Limb (tissue), 2 donors: Measurements from ENCODE around the gene PIEZO1.

Experiments used
- DNase-seq, 2 donors: peaks; one replicate each; pipeline ENCODE4 v3.0.0-alpha.2; 2016; ENCODE audit errors: extremely low spot score in 2 of 2

PIEZO1 gene

GRCh38 chr16:88753191-88753590 is 31.8 kb downstream of the PIEZO1 start:
- DNase-seq = no peak

- no peak for DNase-seq
These were observed 32.5 kb downstream of the PIEZO1 start for GRCh38 chr16:88752386-88753002.

GRCh38 chr16:88750854-88751253 is 34.2 kb downstream of the PIEZO1 start:
- no peak for DNase-seq

DNA sequence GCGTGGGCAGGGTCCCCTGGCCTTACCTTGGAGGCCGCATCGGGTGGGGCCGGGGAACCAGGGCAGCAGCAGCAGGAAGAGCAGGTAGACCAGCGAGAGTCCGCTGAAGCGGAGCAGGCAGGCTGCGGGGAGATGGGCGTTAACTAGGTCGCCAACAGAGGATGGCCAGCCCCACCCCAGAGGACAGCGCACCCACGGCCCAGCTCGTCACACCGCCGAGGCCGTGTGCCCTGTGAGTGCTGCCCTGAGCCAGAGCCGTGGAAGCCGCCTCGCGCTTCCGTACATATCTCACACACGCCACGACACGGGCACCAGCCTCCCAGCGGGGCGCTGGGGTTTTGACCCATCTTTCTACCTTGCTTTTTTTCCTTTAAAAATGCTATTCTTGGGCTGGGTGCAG is 35.7 kb downstream of the PIEZO1 start:
- DNase-seq = no peak

GRCh38 chr16:88748364-88748763 is 36.7 kb downstream of the PIEZO1 start:
- no peak for DNase-seq

DNA sequence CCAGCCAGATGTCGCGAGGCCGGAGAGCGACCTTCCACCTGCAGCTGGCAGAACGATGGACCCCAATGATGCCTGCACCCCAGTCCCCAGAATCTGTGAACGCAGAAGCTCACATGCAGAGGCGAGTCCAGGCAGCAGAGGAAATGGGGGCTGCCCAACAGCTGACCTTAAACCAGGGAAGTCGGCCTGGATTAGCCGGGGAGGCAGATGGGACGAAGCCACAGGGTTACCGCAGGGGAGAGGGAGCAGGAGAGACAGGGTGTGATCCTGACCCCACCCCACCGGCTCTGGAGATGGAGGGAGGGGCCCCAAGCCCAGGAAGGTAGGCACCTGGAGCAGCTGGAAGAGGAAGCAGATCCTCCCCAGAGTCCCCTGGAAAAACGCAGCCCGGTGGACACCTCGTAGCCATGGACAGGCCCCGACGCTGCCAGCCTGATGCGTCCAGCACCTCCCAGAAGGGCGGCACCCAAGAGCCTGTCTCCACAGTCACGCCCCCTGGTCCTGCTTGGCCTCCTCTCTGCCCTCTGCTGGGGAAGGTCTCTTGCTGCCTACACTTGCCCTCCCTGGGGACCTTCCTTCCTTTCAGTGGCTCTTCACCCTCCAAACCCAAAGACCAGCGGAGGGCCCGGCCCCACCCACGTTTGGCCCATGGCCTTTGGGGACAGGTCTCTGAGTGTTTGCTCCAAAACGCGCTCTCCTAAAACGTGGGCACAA is 37.3 kb downstream of the PIEZO1 start:
- DNase-seq = no peak

- DNase-seq = peak in 1 of 2 donors; percentile 37
These were observed 38.5 kb downstream of the PIEZO1 start for GRCh38 chr16:88746506-88746905.

DNA sequence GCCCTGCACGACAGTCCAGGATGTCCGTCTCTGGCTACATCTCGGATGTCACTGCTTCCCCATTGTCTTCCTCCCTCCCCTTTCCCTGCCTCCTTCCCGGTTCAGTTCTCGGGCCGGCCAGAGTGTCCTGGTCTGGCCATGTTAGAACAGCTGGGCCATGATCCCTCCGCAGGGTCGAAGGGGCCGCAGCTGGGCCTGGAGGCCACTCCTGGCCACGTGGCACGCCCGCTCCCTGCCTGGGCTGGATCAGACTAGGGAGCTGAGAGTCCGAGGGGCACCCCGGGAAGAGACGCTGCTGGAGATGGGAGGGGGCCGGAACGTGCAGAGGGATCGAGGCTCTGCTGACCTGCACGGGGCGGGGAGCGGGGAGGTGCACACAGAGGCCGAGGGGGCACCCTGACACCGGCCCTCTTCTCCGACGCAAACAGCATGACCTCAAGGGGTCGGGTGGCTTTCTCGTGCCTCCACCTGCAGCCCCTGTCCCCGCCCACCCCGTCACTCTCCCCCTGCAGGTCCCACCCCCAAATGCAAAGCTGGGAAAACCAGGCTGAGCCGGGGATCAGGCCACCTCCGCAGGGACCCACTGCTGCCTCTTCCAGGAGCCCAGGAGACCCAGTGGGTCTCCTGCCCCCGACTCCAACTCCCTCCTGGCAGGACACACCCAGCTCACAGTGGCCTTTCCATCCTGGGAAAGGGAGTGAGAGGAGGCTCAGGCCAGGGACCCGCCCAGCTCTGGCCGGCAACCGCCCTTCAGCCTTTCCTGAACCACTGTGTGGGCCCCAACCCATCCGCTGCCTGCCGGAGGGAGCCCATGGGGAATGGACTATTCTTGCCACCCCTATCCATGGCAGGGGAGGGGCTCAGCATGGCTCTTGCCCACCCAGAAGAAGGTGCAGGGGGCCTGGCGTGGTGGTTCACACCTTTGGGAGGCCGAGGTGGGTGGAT is 40.2 kb downstream of the PIEZO1 start:
- no peak for DNase-seq

DNA sequence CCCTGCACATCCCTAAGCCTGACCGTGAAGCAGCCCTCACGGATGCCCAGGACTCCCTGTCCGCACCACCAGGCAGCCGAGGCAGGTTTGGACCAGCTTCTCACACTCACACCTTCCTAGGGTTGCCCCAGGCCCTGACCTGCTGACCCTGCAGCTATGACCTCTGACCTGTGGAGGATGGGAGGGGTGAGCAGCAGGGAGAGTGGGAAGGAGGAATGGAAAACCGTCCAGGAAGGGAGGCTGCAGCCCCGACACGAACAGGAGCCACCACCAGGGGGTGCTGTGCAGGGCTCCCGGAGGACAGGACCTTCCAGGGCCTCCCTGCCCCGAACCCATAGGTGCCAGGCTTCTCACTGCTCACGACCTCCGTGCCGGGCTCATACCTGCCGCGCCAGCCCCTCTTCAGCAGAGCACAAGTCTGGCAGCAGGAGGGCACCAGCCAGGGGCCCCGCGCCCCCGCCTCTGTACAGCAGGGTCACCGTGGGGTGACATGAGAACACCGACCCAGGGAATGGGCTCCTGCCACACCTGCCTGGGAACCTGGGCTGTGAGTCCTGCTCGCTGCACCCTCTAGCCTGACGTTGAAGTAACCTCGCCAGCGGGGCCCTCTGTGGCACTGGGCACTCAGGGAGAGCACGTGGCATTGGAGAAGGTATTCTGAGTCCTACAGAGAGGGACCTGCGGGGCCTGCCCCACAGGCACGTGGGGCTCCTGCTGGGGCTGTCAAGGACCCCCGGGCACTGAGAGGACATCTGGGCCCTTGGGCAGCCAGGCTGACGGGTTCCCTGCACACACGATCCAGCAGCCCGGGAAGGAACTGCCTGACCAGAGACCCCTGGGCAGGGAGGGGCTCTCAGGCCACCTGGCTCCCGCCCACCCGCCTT is 41.1 kb downstream of the PIEZO1 start:
- DNase-seq = peak; percentile 16 to 79

DNA sequence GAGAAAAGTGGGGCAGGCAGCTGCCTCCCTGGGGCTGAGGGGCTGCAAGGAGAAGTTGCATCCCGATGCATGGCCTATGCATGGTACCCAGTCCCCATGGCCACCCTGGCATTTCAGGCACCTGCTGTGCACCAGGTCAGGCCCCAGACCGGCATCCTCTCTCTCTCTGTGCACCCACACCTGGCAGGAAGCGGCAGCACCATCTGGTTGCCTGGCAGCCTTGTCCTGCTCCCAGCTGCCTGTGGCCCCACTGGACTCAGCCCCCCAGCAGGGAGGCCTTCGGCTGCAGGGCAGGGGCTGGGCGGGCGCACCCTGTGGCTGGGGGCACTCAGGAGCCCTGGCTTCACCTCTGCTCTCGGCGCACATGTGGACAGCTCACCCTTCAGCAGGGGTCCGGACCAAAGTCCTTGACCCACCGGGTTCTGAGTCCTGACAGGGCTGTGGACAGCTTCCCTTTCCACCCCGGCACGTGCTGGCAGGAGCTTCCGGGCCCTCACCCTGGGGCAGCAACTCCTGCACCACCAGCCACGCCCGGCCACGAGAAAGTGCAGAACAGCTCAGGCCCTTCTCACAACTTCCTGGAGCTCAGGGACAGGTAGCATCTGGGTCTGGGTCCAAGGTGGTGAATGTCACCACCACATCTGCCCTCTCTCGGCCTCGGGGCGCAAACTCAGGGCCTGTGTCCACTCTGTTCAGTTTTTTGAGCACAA is 42.0 kb downstream of the PIEZO1 start:
- DNase-seq = no peak

- DNase-seq = no peak
These were observed 43.7 kb downstream of the PIEZO1 start for GRCh38 chr16:88741368-88741767.

GRCh38 chr16:88740727-88741055 is 44.3 kb downstream of the PIEZO1 start:
- no peak for DNase-seq

GRCh38 chr16:88739977-88740726 is 44.9 kb downstream of the PIEZO1 start:
- no peak for DNase-seq

GRCh38 chr16:88739139-88739976 is 45.7 kb downstream of the PIEZO1 start:
- no peak for DNase-seq

DNA sequence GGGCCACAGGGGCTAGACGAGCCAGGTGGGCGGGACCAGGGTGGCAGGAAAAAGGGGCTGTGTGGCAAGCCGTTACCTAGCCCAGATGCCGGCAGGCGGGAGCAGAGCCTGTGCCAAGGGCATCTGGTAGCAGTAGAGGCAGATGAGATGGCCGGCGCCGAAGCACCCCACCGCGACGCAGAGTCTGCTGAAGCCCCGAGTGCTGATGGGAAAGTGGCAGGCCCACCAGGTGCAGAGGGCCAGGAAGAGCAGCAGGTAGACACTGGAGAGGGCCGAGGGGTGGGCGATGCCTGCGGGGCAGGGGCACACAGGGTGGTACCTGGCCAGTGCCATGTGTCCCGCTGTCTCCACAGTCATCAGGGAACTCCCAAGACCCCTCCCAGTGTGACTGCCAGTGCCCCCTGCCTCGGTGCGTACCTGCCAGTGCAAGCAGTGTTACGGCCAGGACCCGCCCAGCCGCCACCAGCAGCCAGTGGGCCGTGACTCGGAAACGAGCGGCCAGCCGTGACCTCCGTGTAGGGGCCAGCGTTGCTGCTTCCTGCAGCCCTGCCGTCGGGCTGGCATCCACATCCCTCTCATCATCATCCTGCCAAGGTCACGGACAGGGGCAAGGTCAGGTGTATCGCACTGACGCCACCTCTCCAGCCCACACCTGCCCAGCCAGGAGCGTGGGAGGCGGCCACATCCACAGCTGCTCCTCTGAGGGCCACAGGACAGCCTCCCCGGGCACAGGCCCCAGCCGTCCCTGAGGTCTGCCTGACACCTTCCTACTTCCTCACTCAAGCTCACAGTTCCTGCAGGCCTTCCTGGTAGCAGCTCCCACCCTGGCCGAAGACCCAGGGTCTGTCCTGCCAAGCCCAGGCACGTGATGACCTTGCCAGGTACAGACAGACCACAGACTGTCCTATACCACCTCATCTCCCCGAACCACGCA is 46.6 kb downstream of the PIEZO1 start:
- DNase-seq = no peak

DNA sequence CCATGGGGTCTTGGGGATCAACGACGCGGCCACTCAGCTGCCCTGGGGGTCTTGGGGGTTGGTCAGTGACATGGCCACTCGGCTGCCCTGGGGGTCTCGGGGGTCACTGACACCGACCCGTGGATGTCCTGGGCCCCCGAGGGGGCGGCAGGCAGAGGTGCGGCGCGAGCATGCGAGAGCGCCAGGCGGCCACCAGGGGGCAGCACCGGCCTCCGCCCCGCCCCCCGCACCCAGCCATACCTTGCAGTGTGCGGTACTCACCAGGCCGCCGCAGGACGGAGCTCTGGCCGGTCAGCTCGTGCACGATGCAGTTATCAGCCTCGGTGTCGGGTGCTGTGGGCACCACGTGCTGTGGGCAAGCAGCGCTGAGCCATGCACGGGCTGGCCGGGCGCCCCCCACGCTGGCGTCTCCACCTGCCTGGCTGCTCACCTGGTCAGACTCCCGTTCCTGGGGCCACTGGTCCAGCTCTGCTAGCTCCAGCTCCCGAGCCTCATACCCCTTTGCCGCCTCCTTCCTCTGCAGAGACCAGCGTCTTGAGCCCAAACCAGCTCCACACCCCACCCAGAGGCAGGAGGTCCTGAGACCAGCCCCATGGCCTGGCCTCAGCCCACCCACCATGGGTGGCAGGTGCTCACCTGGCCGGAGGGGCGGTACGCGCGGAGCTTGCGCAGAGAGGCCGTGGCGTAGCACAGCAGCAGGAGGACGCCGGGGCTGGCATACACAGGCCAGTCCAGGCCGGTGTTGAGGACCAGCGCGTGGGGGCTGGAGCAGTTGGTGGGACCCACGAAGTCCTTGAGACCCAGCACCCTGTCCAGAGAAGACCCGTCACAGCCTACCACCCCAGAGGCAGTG is 47.5 kb downstream of the PIEZO1 start:
- DNase-seq = peak; percentile 32 to 86

- no peak for DNase-seq
These were observed 48.5 kb downstream of the PIEZO1 start for GRCh38 chr16:88736496-88736895.
